HG03565 (cell line): ENCODE data around the gene WWC2.
"Not testable (repeated sequence)": the region's sequence is repeated elsewhere in the genome, so short reads cannot be mapped to it uniquely, and the experiment has no call there.

ENCODE experiments used
- ATAC-seq: cut with Tn5 transposase; IDR thresholded peaks from one replicate; pipeline ENCODE4 v1.9.1; 2021; ENCODE audit warnings: mild to moderate bottlenecking, moderate library complexity; ENCODE audit not compliant: unreplicated experiment

WWC2 gene

GRCh38 chr4:183100298-183100599 lies 1.2 kb downstream of the WWC2 start:
- no peak for ATAC-seq

- ATAC-seq: no peak
Observed at GRCh38 chr4:183100827-183101226, 1.8 kb downstream of the WWC2 start.

- ATAC-seq: no peak
Observed at GRCh38 chr4:183101956-183102480, 3.0 kb downstream of the WWC2 start.

GRCh38 chr4:183105092-183105491 lies 6.0 kb downstream of the WWC2 start:
- no peak for ATAC-seq

GRCh38 chr4:183106839-183107238 lies 7.8 kb downstream of the WWC2 start:
- ATAC-seq: no peak

- no peak for ATAC-seq
Observed at GRCh38 chr4:183107891-183108459, 8.9 kb downstream of the WWC2 start.

GRCh38 chr4:183110244-183110643 lies 11.2 kb downstream of the WWC2 start:
- no peak for ATAC-seq

- no peak for ATAC-seq
Observed at GRCh38 chr4:183111452-183111885, 12.4 kb downstream of the WWC2 start.

GRCh38 chr4:183118141-183118540 lies 19.1 kb downstream of the WWC2 start:
- ATAC-seq: no peak

- ATAC-seq: no peak
Observed at GRCh38 chr4:183118585-183118984, 19.5 kb downstream of the WWC2 start.

GRCh38 chr4:183121660-183122059 lies 22.6 kb downstream of the WWC2 start:
- ATAC-seq: not testable (repeated sequence)

- no peak for ATAC-seq
Observed at GRCh38 chr4:183124228-183124627, 25.2 kb downstream of the WWC2 start.

GRCh38 chr4:183124865-183125264 lies 25.8 kb downstream of the WWC2 start:
- ATAC-seq: no peak

GRCh38 chr4:183129125-183129524 lies 30.1 kb downstream of the WWC2 start:
- no peak for ATAC-seq

- no peak for ATAC-seq
Observed at GRCh38 chr4:183129675-183130074, 30.6 kb downstream of the WWC2 start.

- no peak for ATAC-seq
Observed at GRCh38 chr4:183130328-183131155, 31.5 kb downstream of the WWC2 start.

GRCh38 chr4:183132081-183132480 lies 33.0 kb downstream of the WWC2 start:
- no peak for ATAC-seq

GRCh38 chr4:183132865-183133264 lies 33.8 kb downstream of the WWC2 start:
- no peak for ATAC-seq

GRCh38 chr4:183136855-183137254 lies 37.8 kb downstream of the WWC2 start:
- no peak for ATAC-seq

GRCh38 chr4:183139058-183139750 lies 40.1 kb downstream of the WWC2 start:
- ATAC-seq: no peak

- no peak for ATAC-seq
Observed at GRCh38 chr4:183139972-183140570, 41.0 kb downstream of the WWC2 start.
